HFFc6 (cell line): Measurements from ENCODE around the gene SARS1. TPM values are rescaled to one million over a fixed set of nuclear protein-coding genes. Genes with fewer than 3 reads are reported as not detected.
A peak's percentile ranks its signal among the peaks of the same experiment; 100 is the strongest.
"Not testable (repeated sequence)": the region's sequence is repeated elsewhere in the genome, so short reads cannot be mapped to it uniquely, and the experiment has no call there.

Experiments
- DNase-seq: peaks from one replicate; pipeline ENCODE4 v3.0.0-alpha.2; 2018
- H3K27ac Mint-ChIP-seq: 2 replicates; pipeline ENCODE4 v1.8.0; 2020; ENCODE audit warnings: mild to moderate bottlenecking, mixed read lengths
- H3K27me3 Mint-ChIP-seq: 2 replicates; pipeline ENCODE4 v1.8.0; 2021; ENCODE audit warnings: mild to moderate bottlenecking, moderate library complexity, mixed read lengths; ENCODE audit not compliant: insufficient read depth
- H3K36me3 Mint-ChIP-seq: 2 replicates; pipeline ENCODE4 v1.8.0; 2021; ENCODE audit warnings: low read depth, mixed read lengths
- H3K4me1 Mint-ChIP-seq: 2 replicates; pipeline ENCODE4 v1.8.0; 2020; ENCODE audit warnings: low read depth, mixed read lengths
- H3K4me3 Mint-ChIP-seq: 2 replicates; pipeline ENCODE4 v1.8.0; 2020; ENCODE audit warnings: mild to moderate bottlenecking, moderate library complexity, mixed read lengths
- H3K9me3 Mint-ChIP-seq: 2 replicates; pipeline ENCODE4 v1.8.0; 2020; ENCODE audit warnings: mild to moderate bottlenecking, mixed read lengths
- CTCF ChIP-seq: fragments of 200-600 bp; sonication (generic); IDR thresholded peaks from 2 replicates; pipeline ENCODE4 v1.5.0; 2021; ENCODE audit warnings: antibody characterized with exemption, mild to moderate bottlenecking
- total RNA-seq, 6 experiments: library from RNA; stranded (reverse); fragmentation: NEBNext Ultra II Directional; extraction: Animal tissue kit (Norgen Biotek cat#: 25700); gene quantifications; 2 replicates in 1 of 6; 3 replicates in 5 of 6; pipeline ENCODE4 v1.2.3, GENCODE V29; 2021

Gene SARS1
- total RNA-seq, 6 experiments from 2014 or later, result 165 to 194 (median 176) TPM

- H3K27me3 Mint-ChIP-seq, result peaks cover 2% of the 10 kb centered on the region; the same call in 1 of the 2 replicates
- no peaks in the 10 kb centered on the region for H3K9me3 Mint-ChIP-seq
- H3K27ac Mint-ChIP-seq, result no peak overlapping the region
- peaks cover 39% of the 10 kb centered on the region for H3K4me1 Mint-ChIP-seq
- DNase-seq, result no peak
- TF ChIP-seq CTCF, result no peak
- peaks cover 43% of the 10 kb centered on the region for H3K36me3 Mint-ChIP-seq
- H3K4me3 Mint-ChIP-seq, result no peak overlapping the region; the same call in 1 of the 2 replicates
Measured at GRCh38 chr1:109218516-109218915, 4.8 kb downstream of the SARS1 start.

GRCh38 chr1:109221201-109221600 is 7.5 kb downstream of the SARS1 start:
- Mint-ChIP-seq H3K4me1 (peaks cover 43% of the 10 kb centered on the region), H3K36me3 (peaks cover 31% of the 10 kb centered on the region)
- H3K27ac Mint-ChIP-seq, DNase-seq, H3K4me3 Mint-ChIP-seq, H3K27me3 Mint-ChIP-seq, H3K9me3 Mint-ChIP-seq: not testable (repeated sequence)

- H3K4me3 Mint-ChIP-seq, result no peak overlapping the region
- H3K27me3 Mint-ChIP-seq, result peaks cover 2% of the 10 kb centered on the region; the same call in 1 of the 2 replicates
- DNase-seq, result no peak
- no peak for TF ChIP-seq CTCF
- H3K4me1 Mint-ChIP-seq, result peaks cover 36% of the 10 kb centered on the region
- H3K36me3 Mint-ChIP-seq, result peaks cover 27% of the 10 kb centered on the region
- H3K27ac Mint-ChIP-seq, result peak overlapping the region; percentile 14; the same call in 1 of the 2 replicates
- no peaks in the 10 kb centered on the region for H3K9me3 Mint-ChIP-seq
Measured at GRCh38 chr1:109225308-109225707, 11.6 kb downstream of the SARS1 start.

- TF ChIP-seq CTCF, result no peak
- Mint-ChIP-seq H3K9me3 (no peaks in the 10 kb centered on the region), H3K27ac (peak overlapping the region; percentile 24), H3K27me3 (peaks cover 2% of the 10 kb centered on the region; the same call in 1 of the 2 replicates), H3K4me3 (no peak overlapping the region), H3K36me3 (peaks cover 30% of the 10 kb centered on the region), H3K4me1 (peaks cover 33% of the 10 kb centered on the region)
- no peak for DNase-seq
Measured at GRCh38 chr1:109225711-109226445, 12.2 kb downstream of the SARS1 start.

GRCh38 chr1:109228167-109228566 is 14.4 kb downstream of the SARS1 start:
- Mint-ChIP-seq H3K9me3 (no peaks in the 10 kb centered on the region), H3K27ac (peak overlapping the region; percentile 43), H3K4me1 (peaks cover 28% of the 10 kb centered on the region)

More at GRCh38 chr1:109228167-109228566, 14.4 kb downstream of the SARS1 start:
- peaks cover 2% of the 10 kb centered on the region; the same call in 1 of the 2 replicates for H3K27me3 Mint-ChIP-seq
- DNase-seq, result no peak
- H3K36me3 Mint-ChIP-seq, result peaks cover 26% of the 10 kb centered on the region
- no peak for TF ChIP-seq CTCF
- no peak overlapping the region for H3K4me3 Mint-ChIP-seq
